Activated CD4-positive, alpha-beta T cell treated with anti-CD3 and anti-CD28 coated beads for 36 hours (primary cell): ENCODE results near the gene EEF2. TPM values are rescaled to one million over a fixed set of nuclear protein-coding genes. Genes with fewer than 3 reads are reported as not detected.
"Not testable (repeated sequence)": the region's sequence is repeated elsewhere in the genome, so short reads cannot be mapped to it uniquely, and the experiment has no call there.

Source experiments
- ATAC-seq: fragments of 200-7000 bp; cut with Tn5 transposase; one replicate; pipeline ENCODE4 v1.10.0; 2021; ENCODE audit warnings: mild to moderate bottlenecking, moderate library complexity
- CTCF ChIA-PET: fragments of 350-600 bp; sonication (Branson Sonifier 250); formaldehyde crosslinking; loops from one replicate; lab custom pipeline; 2021; ENCODE audit warnings: antibody characterized with exemption; lab: Charles Lee
- POLR2A ChIA-PET: fragments of 350-600 bp; sonication (Branson Sonifier 250); formaldehyde crosslinking; loops from one replicate; lab custom pipeline; 2021; ENCODE audit warnings: antibody characterized with exemption, inconsistent platforms; lab: Charles Lee
- DNase-seq: peaks from one replicate; pipeline ENCODE4 v3.0.0-alpha.2; 2020
- H3K27ac Mint-ChIP-seq: one replicate; pipeline ENCODE4 v1.8.0; 2021; ENCODE audit warnings: mixed read lengths
- H3K27me3 Mint-ChIP-seq: one replicate; pipeline ENCODE4 v1.8.0; 2021; ENCODE audit warnings: mixed read lengths
- H3K36me3 Mint-ChIP-seq: one replicate; pipeline ENCODE4 v1.8.0; 2021; ENCODE audit warnings: low read depth, mixed read lengths
- H3K4me1 Mint-ChIP-seq: one replicate; pipeline ENCODE4 v1.8.0; 2021; ENCODE audit warnings: mixed read lengths
- H3K4me3 Mint-ChIP-seq: one replicate; pipeline ENCODE4 v1.8.0; 2021; ENCODE audit warnings: mild to moderate bottlenecking, moderate library complexity, mixed read lengths
- H3K9me3 Mint-ChIP-seq: one replicate; pipeline ENCODE4 v1.8.0; 2021; ENCODE audit warnings: low read depth, mixed read lengths
- intact Hi-C, 2 experiments: fragments of 100-400 bp; cut with DNase I in 1 of 2; cut with micrococcal nuclease in 1 of 2; formaldehyde crosslinking; loops; one replicate each; pipeline versions ENCODE4 v1.14.2 to v1.15.1; 2022 to 2024; cut with DNase I, micrococcal nuclease
- total RNA-seq, 2 experiments: library from RNA; stranded (reverse); gene quantifications; one replicate each; pipeline ENCODE4 v1.2.3, GENCODE V29; 2021

Gene EEF2
- total RNA-seq, 2 experiments from 2014 or later: 3,116 to 3,255 TPM

DNA sequence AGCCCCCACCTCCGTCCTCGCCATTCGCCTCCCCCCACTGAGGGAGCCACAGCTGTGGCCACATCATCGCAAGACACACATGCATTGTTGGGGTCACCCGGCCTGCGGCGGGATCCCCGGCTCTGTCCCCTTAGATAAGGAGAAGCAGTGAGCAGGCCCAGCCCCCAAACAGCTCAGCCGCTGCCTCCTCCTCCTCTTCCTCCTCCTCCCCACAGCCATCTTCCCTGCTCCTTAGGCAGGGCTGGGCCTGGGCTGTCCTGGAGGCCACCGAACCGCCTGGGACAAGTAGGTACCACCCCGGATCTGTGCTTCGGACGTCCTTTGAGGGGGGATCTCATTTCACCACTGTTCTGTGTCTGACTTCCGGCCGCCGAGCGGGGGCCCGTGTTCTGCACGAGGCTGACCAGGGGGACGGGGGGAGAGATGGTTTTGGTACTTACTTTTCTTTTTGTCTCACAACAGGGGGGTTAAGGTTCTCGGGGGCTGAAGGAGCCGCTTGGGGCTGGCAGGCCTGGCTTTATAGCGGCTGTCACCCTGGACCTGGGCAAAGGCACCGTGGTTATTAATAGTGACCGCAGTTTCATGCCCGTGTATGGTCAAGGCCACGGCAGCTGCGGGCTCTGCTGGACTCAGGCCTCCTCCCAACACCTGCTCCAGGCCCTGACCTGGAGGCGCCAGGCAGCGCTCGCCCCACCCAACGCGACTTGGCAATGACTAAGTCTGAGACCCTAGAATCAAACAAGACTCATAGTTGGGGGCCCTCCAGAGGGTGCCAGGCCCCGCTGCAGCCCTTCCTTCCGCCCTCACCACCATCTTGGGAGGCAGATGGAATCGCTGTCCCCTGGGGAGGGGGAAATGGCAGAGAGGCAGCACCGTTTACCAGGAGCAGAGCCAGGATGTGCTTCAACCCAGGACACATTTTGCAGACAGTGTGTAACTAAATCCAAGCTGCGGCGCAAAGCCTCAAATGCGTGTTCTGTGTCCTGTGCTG lies 34.1 kb downstream of the EEF2 start:
- Mint-ChIP-seq H3K27me3 (no peaks in the 10 kb centered on the region), H3K4me3 (peak overlapping the region; percentile 9), H3K9me3 (no peaks in the 10 kb centered on the region), H3K27ac (no peak overlapping the region), H3K36me3 (no peaks in the 10 kb centered on the region), H3K4me1 (peaks cover 3% of the 10 kb centered on the region)
- intact Hi-C loops: no loop called here
- no peak for DNase-seq
- ChIA-PET CTCF (no interaction called here), POLR2A (no interaction called here)
- ATAC-seq: peak; percentile 30

GRCh38 chr19:3949997-3950859 lies 35.0 kb downstream of the EEF2 start:
- ChIA-PET CTCF (no interaction called here), POLR2A (no interaction called here)
- Mint-ChIP-seq H3K36me3 (no peaks in the 10 kb centered on the region), H3K27me3 (no peaks in the 10 kb centered on the region), H3K4me1 (peaks cover 3% of the 10 kb centered on the region), H3K9me3 (no peaks in the 10 kb centered on the region), H3K4me3 (no peak overlapping the region), H3K27ac (no peak overlapping the region)
- DNase-seq (no peak), ATAC-seq (no peak)
- intact Hi-C loops: no loop called here

GRCh38 chr19:3949294-3949693 lies 36.0 kb downstream of the EEF2 start:
- ATAC-seq: no peak
- intact Hi-C loops: no loop called here

DNA sequence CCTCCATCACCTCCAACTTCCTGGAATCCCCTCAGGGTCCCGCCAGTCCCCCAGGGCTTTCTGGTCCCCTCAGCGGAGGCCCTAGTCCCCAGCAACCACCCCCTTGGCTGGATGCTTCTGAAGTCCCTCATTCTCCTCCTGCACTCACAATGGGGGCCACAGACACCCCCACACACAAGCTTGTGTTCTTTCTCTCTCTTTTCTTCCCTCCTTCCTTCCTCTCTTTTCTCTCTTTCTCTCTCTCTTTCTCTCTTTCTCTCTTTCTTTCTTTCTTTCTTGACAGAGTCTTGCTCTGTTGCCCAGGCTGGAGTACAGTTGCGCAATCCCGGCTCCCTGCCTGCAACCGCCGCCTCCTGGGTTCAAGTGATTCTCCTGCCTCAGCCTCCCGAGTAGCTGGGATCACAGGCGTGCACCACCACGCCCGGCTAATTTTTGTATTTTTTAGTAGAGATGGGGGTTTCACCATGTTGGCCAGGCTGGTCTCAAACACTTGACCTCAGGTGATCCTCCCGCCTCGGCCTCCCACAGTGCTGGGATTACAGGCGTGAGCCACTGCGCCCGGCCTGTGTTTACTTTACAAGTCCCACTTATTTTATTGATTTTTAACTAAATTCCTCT lies 37.8 kb downstream of the EEF2 start:
- H3K4me1 Mint-ChIP-seq, H3K4me3 Mint-ChIP-seq: not testable (repeated sequence)
- POLR2A ChIA-PET: interaction anchor here (0.6 kb wide), 1 partner anchor 28 kb away, joined by 5 read pairs; no protein-coding TSS in a partner anchor

More at GRCh38 chr19:3949294-3949693, 36.0 kb downstream of the EEF2 start:
- Mint-ChIP-seq H3K27me3 (no peaks in the 10 kb centered on the region), H3K27ac (no peak overlapping the region), H3K36me3 (no peaks in the 10 kb centered on the region), H3K4me3 (no peak overlapping the region), H3K9me3 (no peaks in the 10 kb centered on the region), H3K4me1 (peaks cover 3% of the 10 kb centered on the region)
- ChIA-PET POLR2A (no interaction called here), CTCF (interaction anchor here (0.6 to 0.7 kb wide), 3 partner anchors 133 to 1940 kb away, joined by 3 read pairs; no protein-coding TSS in a partner anchor)
- DNase-seq: no peak

GRCh38 chr19:3945838-3946237 lies 39.4 kb downstream of the EEF2 start:
- Mint-ChIP-seq H3K36me3 (no peaks in the 10 kb centered on the region), H3K27me3 (no peaks in the 10 kb centered on the region), H3K9me3 (no peaks in the 10 kb centered on the region), H3K4me3 (no peak overlapping the region), H3K27ac (no peak overlapping the region), H3K4me1 (no peaks in the 10 kb centered on the region)
- CTCF ChIA-PET: no interaction called here
- DNase-seq: no peak
- POLR2A ChIA-PET: interaction anchor here (0.6 kb wide), 1 partner anchor 104 kb away, joined by 11 read pairs; no protein-coding TSS in a partner anchor
- no peak for ATAC-seq
- intact Hi-C loops: no loop called here

More for the DNA sequence above, 37.8 kb downstream of the EEF2 start:
- H3K27ac Mint-ChIP-seq, ATAC-seq, CTCF ChIA-PET, intact Hi-C loops, H3K36me3 Mint-ChIP-seq, DNase-seq, H3K9me3 Mint-ChIP-seq, H3K27me3 Mint-ChIP-seq: not testable (repeated sequence)

GRCh38 chr19:3944018-3944721 lies 41.1 kb downstream of the EEF2 start:
- intact Hi-C loops: no loop called here
- no peak for ATAC-seq
- Mint-ChIP-seq H3K4me3 (no peak overlapping the region), H3K36me3 (no peaks in the 10 kb centered on the region), H3K27me3 (no peaks in the 10 kb centered on the region), H3K27ac (no peak overlapping the region), H3K4me1 (no peaks in the 10 kb centered on the region), H3K9me3 (no peaks in the 10 kb centered on the region)
- CTCF ChIA-PET: no interaction called here
- POLR2A ChIA-PET: no interaction called here
- DNase-seq: no peak

- no peaks in the 10 kb centered on the region for H3K4me1 Mint-ChIP-seq
- no peaks in the 10 kb centered on the region for H3K27me3 Mint-ChIP-seq
- no peaks in the 10 kb centered on the region for H3K36me3 Mint-ChIP-seq
- intact Hi-C loops: no loop called here
- H3K9me3 Mint-ChIP-seq: no peaks in the 10 kb centered on the region
- H3K4me3 Mint-ChIP-seq: no peak overlapping the region
- no peak overlapping the region for H3K27ac Mint-ChIP-seq
- ATAC-seq (no peak), DNase-seq (no peak)
- CTCF ChIA-PET: interaction anchor here (0.6 kb wide), 1 partner anchor 260 kb away, joined by 3 read pairs; no protein-coding TSS in a partner anchor
- POLR2A ChIA-PET: no interaction called here
These were observed 42.4 kb downstream of the EEF2 start for GRCh38 chr19:3942790-3943409.

GRCh38 chr19:3938300-3938950 lies 46.8 kb downstream of the EEF2 start:
- H3K36me3 Mint-ChIP-seq, POLR2A ChIA-PET, H3K4me1 Mint-ChIP-seq, H3K9me3 Mint-ChIP-seq, H3K27ac Mint-ChIP-seq, H3K4me3 Mint-ChIP-seq, DNase-seq, H3K27me3 Mint-ChIP-seq, ATAC-seq, intact Hi-C loops: not testable (repeated sequence)
- CTCF ChIA-PET: interaction anchor here (0.8 kb wide), 1 partner anchor 419 kb away, joined by 4 read pairs; no protein-coding TSS in a partner anchor

GRCh38 chr19:3936506-3937442 lies 48.5 kb downstream of the EEF2 start:
- no peaks in the 10 kb centered on the region for H3K36me3 Mint-ChIP-seq
- POLR2A ChIA-PET: no interaction called here
- intact Hi-C loops: no loop called here
- no peaks in the 10 kb centered on the region for H3K9me3 Mint-ChIP-seq
- H3K27me3 Mint-ChIP-seq: peaks cover 4% of the 10 kb centered on the region
- H3K27ac Mint-ChIP-seq: no peak overlapping the region
- ATAC-seq (no peak), DNase-seq (no peak)
- H3K4me3 Mint-ChIP-seq: no peak overlapping the region
- CTCF ChIA-PET: no interaction called here
- no peaks in the 10 kb centered on the region for H3K4me1 Mint-ChIP-seq
